Ishikawa (cell line): ENCODE results near the gene TUBD1.

ENCODE experiments used
- NFIC ChIP-seq: IDR thresholded peaks from 2 replicates; pipeline ENCODE4 v1.6.1; 2012
- TAF1 ChIP-seq: IDR thresholded peaks from 2 replicates; pipeline ENCODE4 v1.6.1; 2012; ENCODE audit warnings: low read depth, mild to moderate bottlenecking

GRCh38 chr17:59848385-59848668 is 44.4 kb downstream of the TUBD1 start:
- no peak for TF ChIP-seq TAF1
- TF ChIP-seq NFIC: no peak
